NT2/D1 (cell line): ENCODE results near the gene IL3.

Source experiments
- SUZ12 ChIP-seq: IDR thresholded peaks from 2 replicates; pipeline ENCODE4 v1.6.1; 2011; ENCODE audit not compliant: insufficient read length, insufficient read depth; ENCODE audit errors: extremely low read depth
- ZNF274 ChIP-seq: IDR thresholded peaks from 2 replicates; pipeline ENCODE4 v1.6.1; 2011; ENCODE audit warnings: mild to moderate bottlenecking, low read depth, low read length

GRCh38 chr5:132094393-132095076 lies 34.1 kb downstream of the IL3 start:
- TF ChIP-seq ZNF274 = no peak
- no peak for TF ChIP-seq SUZ12
